Dermis blood vessel endothelial cell (primary cell): Measurements from ENCODE around the gene FAM209A. TPM values are rescaled to one million over a fixed set of nuclear protein-coding genes. Genes with fewer than 3 reads are reported as not detected.
"Not testable (repeated sequence)": the region's sequence is repeated elsewhere in the genome, so short reads cannot be mapped to it uniquely, and the experiment has no call there.

Experiments used
- DNase-seq: peaks from one replicate; pipeline ENCODE4 v3.0.0; 2010
- total RNA-seq: library from RNA; depleted of rRNA; stranded (reverse); fragments of >200 nt; gene quantifications from 2 replicates; pipeline ENCODE4 v1.2.3, GENCODE V29; 2014

FAM209A gene
- total RNA-seq, 1 donor from 2014 or later: not detected

DNA sequence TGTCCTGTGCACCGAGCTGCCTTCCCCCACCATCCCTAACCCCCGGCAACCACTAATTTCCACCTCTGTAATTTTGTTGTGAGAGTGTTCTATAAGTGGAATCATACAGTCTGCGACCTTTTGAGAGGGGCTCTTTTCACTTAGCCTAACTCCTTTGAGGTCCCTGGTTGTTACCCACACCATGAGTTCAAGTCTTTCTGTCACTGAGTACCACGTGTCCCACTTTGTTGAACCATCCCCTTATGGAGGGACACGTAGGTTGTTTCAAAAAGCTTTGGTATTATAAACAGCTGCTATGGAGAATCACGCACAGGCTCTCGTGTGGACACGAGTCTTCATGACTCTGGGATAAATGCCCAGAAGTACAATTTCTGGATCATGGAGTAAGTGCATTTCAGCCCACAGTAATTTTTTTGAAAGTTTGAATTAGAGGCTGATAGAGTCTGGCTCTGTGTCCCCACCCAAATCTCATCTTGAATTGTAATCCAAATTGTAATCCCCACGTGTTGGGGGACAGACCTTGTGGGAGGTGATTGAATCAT is 18.0 kb downstream of the FAM209A start:
- DNase-seq: no peak

DNA sequence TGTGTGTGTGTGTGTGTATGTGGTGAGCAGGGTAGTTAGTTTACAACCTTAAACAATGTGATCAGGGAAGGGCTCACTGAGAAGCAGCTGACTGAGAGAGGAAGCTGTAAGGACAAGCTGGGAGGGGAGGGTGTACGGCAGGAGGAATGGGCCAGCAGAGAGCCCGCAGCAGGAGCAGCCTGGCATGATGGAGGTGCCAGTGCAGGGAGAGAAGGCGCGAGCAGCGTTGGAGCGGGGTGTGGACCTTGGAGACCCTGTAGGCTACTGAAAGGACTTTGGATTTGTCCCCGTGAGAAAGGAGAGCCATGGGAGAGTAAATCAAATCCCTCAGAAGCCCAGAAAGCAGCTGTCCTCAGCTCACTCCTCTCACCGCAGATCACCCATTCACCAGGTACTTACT is 27.0 kb downstream of the FAM209A start:
- no peak for DNase-seq

DNA sequence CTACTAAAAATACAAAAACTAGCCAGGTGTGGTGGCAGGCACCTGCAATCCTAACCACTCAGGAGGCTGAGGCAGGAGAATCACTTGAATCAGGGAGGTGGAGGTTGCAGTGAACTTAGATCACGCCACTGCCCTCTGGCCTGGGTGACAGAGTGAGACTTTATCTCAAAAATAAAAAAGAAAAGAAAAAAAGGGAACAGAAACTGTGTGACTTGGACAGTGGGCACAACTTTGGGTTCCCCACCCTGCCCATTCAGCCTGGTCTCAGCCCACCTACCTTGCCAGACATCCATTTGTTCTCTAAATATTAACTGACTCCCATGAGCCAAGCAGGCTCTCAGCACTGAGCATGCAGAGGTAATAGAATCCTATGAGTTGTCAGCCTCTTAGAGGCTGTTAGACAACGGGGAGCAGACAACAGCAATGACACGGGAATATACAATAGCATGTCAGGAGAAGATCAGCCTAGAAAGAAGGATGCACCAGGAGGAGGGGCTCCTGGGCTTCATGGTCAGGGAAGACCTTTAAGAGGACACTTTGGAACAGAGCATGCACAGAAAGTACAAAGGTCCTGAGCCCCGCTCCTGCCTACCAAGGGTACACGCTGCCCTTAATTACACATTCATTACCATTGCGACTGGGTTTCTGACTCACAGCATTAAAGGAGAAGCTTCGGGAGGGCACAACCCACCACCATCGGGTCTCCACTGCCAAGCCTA is 28.5 kb downstream of the FAM209A start:
- DNase-seq: no peak

- peak; percentile 94 for DNase-seq
Observed at GRCh38 chr20:56554869-56555268, 30.3 kb downstream of the FAM209A start.

GRCh38 chr20:56558968-56559367 is 34.4 kb downstream of the FAM209A start:
- no peak for DNase-seq

DNA sequence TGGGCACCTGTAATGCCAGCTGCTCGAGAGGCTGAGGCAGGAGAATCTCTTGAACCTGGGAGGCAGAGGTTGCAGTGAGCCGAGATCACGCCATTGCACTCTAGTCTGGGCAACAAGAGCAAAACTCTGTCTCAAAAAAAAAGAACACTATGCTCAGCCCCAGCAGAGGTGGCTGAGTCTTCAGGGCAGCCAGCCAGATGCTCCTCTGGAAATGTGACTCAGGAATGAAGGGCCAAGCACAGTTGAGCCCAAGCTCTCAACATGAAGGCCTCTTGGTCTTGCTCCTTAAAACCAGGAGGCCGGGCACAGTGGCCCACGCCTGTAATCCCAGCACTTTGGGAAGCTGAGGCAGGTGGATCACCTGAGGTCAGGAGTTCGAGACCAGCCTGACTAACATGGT is 40.0 kb downstream of the FAM209A start:
- DNase-seq: not testable (repeated sequence)

GRCh38 chr20:56565511-56565910 is 41.0 kb downstream of the FAM209A start:
- no peak for DNase-seq

GRCh38 chr20:56566621-56567020 is 42.1 kb downstream of the FAM209A start:
- no peak for DNase-seq

DNA sequence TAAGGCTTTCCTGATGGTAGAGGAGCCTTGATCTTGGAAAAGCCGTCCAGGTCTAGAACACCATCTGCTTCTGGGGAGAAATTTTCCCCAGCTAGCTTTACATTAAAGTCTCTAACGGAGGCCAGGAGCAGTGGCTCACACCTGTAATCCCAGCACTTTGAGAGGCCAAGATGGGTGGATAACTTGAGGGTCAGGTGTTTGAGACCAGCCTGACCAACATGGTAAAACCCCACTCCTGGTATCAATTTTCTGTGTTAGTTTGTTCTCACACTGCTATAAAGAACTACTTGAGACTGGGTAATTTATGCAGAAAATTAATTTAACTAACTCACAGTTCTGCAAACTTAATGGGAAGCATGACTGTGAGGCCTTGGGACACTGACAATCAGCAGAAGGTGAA is 46.3 kb downstream of the FAM209A start:
- no peak for DNase-seq

- no peak for DNase-seq
Observed at GRCh38 chr20:56572172-56572571, 47.6 kb downstream of the FAM209A start.

DNA sequence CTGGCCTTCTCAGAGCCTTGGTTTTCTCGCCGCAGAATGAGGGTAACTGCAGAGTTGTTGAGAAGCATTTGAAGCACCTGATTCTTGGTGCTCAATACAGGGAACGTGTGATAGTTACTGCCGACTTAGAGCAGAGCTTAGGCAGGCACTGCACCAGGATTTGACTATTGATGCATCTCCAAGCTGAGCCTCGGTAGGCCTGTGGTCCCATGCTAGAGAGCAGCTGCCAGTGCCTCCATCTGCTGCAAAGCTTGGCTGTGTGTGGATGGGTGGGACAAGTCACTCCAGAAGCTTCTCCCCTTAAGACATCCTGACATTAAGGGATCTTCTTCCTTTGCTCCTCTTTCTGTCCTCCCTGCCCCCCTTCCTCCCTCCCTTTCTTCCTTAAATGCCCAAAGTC is 49.4 kb downstream of the FAM209A start:
- no peak for DNase-seq

DNA sequence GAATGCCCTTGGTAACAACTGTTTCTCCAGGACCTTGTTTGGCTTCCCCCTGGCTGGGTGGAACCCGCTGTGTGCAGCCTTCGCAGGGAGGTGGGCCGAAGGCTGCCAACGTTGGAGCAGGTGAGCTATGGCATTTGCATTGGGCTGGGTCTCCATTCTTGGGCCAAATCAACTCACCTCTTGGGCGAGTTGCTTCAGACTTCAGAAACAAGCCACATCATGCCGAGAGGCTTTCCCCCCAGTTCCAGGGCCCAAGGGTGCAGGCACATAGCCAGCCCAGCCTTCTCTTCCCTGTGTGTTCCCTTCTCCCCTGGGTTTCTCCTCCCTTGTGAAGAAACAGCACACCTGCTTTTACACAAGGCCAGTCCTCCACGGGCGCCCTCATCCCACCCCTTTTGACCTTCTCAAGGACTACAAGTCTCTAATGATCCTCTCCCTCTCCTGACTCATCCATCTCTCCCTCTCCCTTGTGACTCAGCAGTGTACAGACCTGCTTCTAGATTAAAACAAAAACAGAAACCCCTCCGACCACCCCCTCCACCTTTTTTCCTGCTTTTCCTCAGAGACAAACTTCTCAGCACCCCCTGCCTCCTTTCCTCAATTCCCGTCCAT is 50.1 kb downstream of the FAM209A start:
- DNase-seq: no peak

GRCh38 chr20:56575157-56575556 is 50.6 kb downstream of the FAM209A start:
- DNase-seq: no peak

Other genes starting within 250 kb of the FAM209A start
- 26.0 and 31.9 TPM in 2 replicates for gene FAM210B, start 165.8 kb upstream of the FAM209A start, total RNA-seq
- gene AURKA, start 132.5 kb upstream of the FAM209A start, total RNA-seq: 12.4 and 66.3 TPM in 2 replicates
- gene CSTF1, start 132.1 kb upstream of the FAM209A start, total RNA-seq: 39.1 and 51.0 TPM in 2 replicates
- 0.05 and 0.17 TPM in 2 replicates for gene CASS4, start 112.5 kb upstream of the FAM209A start, total RNA-seq
- gene RTF2, start 56.1 kb upstream of the FAM209A start, total RNA-seq: 93.9 and 98.7 TPM in 2 replicates
- 0.33 TPM in 1 of 2 replicates, not detected in the other for gene FAM209B, start 8.5 kb downstream of the FAM209A start, total RNA-seq
- gene TFAP2C, start 104.6 kb downstream of the FAM209A start, total RNA-seq: not detected in 2 replicates